ENCODE data around the gene KANK2.

DNA sequence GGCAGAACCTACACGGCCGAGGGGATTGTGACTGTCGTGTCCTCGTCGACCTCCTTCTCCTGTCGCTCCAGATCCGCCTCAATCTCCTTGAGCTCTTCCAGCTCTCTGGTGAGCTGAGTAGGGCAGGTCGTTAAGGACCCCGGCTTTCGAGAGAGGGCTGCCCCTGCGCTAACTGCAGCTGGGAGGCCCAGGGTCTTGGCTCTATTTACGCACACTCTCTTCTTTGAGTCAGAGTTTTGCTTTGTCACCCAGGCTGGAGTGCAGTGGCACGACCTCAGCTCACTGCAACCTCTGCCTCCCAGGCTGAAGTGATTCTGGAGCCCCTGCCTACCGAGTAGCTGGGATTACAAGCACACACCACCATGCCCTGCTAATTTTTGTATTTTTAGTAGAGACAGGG lies 49.3 kb downstream of the KANK2 start:
- TF ChIP-seq, protein P1, sequence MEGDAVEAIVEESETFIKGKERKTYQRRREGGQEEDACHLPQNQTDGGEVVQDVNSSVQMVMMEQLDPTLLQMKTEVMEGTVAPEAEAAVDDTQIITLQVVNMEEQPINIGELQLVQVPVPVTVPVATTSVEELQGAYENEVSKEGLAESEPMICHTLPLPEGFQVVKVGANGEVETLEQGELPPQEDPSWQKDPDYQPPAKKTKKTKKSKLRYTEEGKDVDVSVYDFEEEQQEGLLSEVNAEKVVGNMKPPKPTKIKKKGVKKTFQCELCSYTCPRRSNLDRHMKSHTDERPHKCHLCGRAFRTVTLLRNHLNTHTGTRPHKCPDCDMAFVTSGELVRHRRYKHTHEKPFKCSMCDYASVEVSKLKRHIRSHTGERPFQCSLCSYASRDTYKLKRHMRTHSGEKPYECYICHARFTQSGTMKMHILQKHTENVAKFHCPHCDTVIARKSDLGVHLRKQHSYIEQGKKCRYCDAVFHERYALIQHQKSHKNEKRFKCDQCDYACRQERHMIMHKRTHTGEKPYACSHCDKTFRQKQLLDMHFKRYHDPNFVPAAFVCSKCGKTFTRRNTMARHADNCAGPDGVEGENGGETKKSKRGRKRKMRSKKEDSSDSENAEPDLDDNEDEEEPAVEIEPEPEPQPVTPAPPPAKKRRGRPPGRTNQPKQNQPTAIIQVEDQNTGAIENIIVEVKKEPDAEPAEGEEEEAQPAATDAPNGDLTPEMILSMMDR (IDR thresholded peaks at IDR 0.05 in 2 of 3, conservative IDR thresholded peaks at IDR 0.05 in 1 of 3; ENCODE audit: control insufficient read depth in 2 of 3, extremely low read depth in 1 of 3, insufficient read depth in 1 of 3, low read depth in 3 of 3, low read length in 3 of 3), result no peak
- TF ChIP-seq TAF1 (IDR thresholded peaks at IDR 0.05; ENCODE audit: borderline replicate concordance, low read depth, low read length) (no peak), EP300 (IDR thresholded peaks at IDR 0.05; ENCODE audit: borderline replicate concordance in 1 of 2, control insufficient read depth in 1 of 2, low read depth in 2 of 2, low read length in 2 of 2) (no peak), ZSCAN29 (IDR thresholded peaks at IDR 0.05) (no peak)

Data from GM12878 (cell line).